Esophagus mucosa (tissue), 1 donor: ENCODE measurements around the gene C4B. TPM values are rescaled to one million over a fixed set of nuclear protein-coding genes. Genes with fewer than 3 reads are reported as not detected.
"Not testable (repeated sequence)": the region's sequence is repeated elsewhere in the genome, so short reads cannot be mapped to it uniquely, and the experiment has no call there.

ENCODE experiments used
- ATAC-seq: fragments of 200-7000 bp; cut with Tn5 transposase; one replicate; pipeline ENCODE4 v1.9.1; 2020
- total RNA-seq: library from RNA; stranded (reverse); gene quantifications from one replicate; pipeline ENCODE4 v1.2.4, GENCODE V29; 2023
- donor health status: DM: yes; HTN: yes; CAD: no.

The C4B gene
- total RNA-seq, 1 donor from 2014 or later, result 5.3 TPM

GRCh38 chr6:32056254-32056653 is 41.7 kb downstream of the C4B start:
- ATAC-seq, result no peak

GRCh38 chr6:32057966-32058365 is 43.4 kb downstream of the C4B start:
- ATAC-seq, result no peak

GRCh38 chr6:32058511-32058963 is 43.9 kb downstream of the C4B start:
- ATAC-seq, result no peak

DNA sequence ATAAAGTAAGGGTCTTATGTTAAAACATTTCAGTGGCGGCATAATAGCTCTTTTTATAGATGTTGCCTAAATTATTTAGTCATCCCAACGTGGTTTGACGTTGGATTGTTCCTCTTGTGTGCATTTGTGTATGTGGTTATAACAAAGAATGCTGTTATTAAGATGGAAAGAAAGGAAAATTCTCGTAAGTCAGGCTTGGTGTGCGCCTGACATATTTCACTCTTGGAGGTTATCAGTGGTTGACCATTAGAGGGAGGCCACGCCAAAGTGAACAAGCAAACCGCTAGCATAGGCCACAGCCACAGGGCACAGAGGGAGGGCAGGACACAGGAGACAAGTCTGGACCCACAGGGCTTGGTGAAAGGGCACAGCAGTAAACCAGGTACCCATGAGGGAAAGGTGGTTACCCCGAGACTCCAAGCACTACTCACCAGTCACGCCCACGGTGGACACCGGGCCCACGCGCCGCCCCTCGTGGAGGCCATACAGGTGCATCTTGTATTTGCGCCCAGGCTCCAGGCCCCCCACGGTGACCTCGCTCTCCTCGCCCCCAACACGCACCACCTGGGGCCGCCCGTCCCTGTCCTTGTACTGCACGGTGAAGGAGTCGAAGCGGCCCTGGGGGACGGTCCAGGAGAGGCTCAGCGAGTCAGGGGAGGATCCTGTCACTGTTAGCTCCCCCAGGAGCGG is 46.5 kb downstream of the C4B start:
- no peak for ATAC-seq

GRCh38 chr6:32064706-32065105 is 50.1 kb downstream of the C4B start:
- no peak for ATAC-seq

GRCh38 chr6:32067521-32067920 is 52.9 kb downstream of the C4B start:
- ATAC-seq, result not testable (repeated sequence)

DNA sequence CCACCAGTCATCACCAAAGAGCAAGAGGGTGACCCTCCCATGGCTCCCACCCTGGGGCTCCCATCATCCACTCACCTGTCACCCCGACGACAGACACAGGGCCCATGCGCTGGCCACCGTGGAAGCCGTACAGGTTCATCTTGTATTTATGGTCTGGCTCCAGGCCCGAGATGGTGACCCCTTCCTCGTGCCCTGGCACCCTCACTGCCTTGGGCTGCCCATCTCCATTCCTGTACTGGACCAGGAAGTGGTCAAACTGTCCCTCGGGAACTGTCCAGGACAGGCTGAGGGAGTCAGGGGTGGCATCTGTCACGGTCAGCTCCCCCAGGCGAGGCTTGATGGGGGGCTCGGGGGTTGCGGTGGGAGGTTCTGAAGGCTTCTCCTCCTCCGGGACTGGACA is 53.7 kb downstream of the C4B start:
- not testable (repeated sequence) for ATAC-seq

DNA sequence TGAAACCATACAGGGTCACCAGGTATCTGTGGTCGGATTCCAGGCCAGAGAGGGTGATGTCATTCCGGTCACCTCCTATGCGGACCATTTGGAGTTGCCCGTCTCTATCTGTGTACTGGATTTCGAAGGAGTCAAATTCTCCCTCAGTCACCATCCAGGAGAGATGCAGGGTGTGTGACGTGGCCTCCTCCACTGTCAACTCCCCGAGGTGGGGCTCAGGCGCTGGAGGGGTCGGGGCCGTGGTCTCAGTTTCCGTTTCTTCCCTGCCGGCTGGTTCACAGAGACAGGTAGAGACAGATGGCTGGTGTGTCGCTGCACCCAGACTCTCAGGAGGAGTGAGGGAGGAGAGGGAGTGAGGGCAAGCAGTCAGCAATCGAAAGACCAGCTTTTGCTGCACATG is 54.3 kb downstream of the C4B start:
- no peak for ATAC-seq

DNA sequence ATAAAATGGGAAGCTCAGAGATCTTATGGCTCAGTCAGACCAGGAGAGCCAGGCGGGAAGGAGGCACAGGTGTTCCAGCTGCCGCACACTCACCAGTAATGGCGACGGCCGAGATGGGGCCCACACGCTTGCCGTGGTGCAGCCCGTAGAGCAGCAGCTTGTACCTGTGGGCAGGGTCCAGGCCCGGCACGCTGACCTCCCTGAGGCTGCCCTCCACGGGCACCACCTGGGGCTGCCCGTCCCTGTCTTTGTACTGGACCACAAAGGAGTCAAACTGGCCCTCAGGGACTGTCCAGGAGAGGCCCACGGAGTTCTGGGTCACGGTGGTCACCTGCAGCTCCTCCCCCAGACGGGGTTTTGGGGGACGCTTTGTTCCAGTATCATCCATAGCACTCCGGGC is 54.9 kb downstream of the C4B start:
- ATAC-seq, result no peak

GRCh38 chr6:32069878-32070515 is 55.4 kb downstream of the C4B start:
- no peak for ATAC-seq

GRCh38 chr6:32070814-32071543 is 56.4 kb downstream of the C4B start:
- no peak for ATAC-seq

GRCh38 chr6:32073101-32073500 is 58.5 kb downstream of the C4B start:
- no peak for ATAC-seq

- ATAC-seq, result no peak
These were observed 59.0 kb downstream of the C4B start for GRCh38 chr6:32073613-32074012.

DNA sequence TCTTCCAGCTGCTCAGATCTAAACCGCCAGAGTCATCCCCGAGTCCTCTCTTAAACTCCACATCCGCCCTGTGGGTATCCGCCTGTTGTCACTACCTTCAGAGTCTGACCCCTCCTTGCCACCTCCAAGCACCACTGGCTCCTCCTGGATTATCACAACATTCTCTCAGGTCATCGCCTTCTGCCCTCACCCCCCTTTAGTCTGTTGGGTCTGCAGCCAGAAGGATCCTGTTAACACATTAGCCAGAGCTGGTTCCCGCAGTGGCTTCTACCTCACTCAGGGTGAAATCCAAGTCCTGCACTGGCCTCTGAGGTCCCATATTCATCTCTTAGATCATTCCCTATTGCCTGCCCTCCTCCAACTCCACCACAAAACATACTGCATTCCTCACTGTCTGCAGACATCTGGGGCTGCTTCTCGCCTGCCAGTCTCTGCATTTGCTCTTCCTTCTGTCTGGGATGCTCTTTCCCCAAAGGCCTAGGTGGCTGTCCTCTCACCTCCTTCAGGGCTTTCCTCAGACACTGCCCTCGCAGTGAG is 60.5 kb downstream of the C4B start:
- ATAC-seq, result no peak

DNA sequence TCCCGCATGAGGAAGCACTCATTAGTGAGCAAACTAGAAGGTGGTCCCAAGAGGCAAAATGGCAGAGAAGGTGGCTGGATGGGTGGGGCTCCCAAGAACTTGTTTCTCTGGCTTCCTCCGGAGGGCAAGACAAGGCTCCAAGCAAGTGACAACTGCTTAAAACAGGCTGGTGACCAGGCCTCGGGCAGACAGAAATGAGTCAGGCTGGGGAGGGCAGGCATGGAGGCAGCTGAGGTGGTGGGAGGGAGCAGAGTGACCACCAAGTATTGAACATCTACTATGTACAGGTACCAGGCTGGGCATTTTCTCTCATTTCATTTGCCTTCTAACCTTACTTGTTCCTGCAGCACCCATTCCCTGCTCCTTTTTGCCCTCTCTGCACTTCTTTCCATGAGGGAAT is 61.2 kb downstream of the C4B start:
- peak; percentile 71 for ATAC-seq

- ATAC-seq, result peak; percentile 76
These were observed 61.8 kb downstream of the C4B start for GRCh38 chr6:32076321-32076809.

- ATAC-seq, result no peak
These were observed 65.1 kb downstream of the C4B start for GRCh38 chr6:32079566-32080290.

- ATAC-seq, result peak; percentile 17
These were observed 66.8 kb downstream of the C4B start for GRCh38 chr6:32081168-32081990.

GRCh38 chr6:32082478-32082877 is 67.9 kb downstream of the C4B start:
- ATAC-seq, result no peak

GRCh38 chr6:32082935-32083334 is 68.3 kb downstream of the C4B start:
- ATAC-seq, result peak; percentile 81
